ENCODE results near the gene ALPL. TPM values are rescaled to one million over a fixed set of nuclear protein-coding genes. Genes with fewer than 3 reads are reported as not detected.

Gene ALPL
- total and polyA plus RNA-seq, 2 donors (not counting 1 experiment from before 2014, with no cell fraction given): 1.3 to 3.6 TPM

GRCh38 chr1:21541329-21541728 is 32.1 kb downstream of the ALPL start:
- Histone ChIP-seq H3K4me2 (ENCODE audit: extremely low read depth, insufficient read depth, low read length) (no peak overlapping the region), H2AFZ (ENCODE audit: low read length) (no peak overlapping the region), H3K4me1 (ENCODE audit: control insufficient read depth, extremely low read depth, insufficient read depth, low read length) (peaks cover 7% of the 10 kb centered on the region), H3K27me3 (ENCODE audit: control insufficient read depth, insufficient read depth, low read length) (peaks cover 11% of the 10 kb centered on the region), H3K27ac (ENCODE audit: insufficient read depth, low read length) (no peak overlapping the region), H3K9ac (ENCODE audit: insufficient read depth, low read length) (no peak overlapping the region), H3K4me3 (replicated peaks in 1 of 4; ENCODE audit: control extremely low read depth in 1 of 4, insufficient read depth in 1 of 4, low read depth in 3 of 4, low read length in 4 of 4) (no peak overlapping the region), H3K36me3 (ENCODE audit: control insufficient read depth, insufficient read depth, low read length) (no peaks in the 10 kb centered on the region), H4K20me1 (ENCODE audit: control insufficient read depth, extremely low read depth, insufficient read depth, low read length) (no peaks in the 10 kb centered on the region), H3K9me3 (ENCODE audit: control insufficient read depth, insufficient read depth, low read depth, low read length) (no peaks in the 10 kb centered on the region), H3K79me2 (ENCODE audit: control insufficient read depth, insufficient read depth, low read length) (no peaks in the 10 kb centered on the region)
- TF ChIP-seq EZH2 (IDR thresholded peaks at IDR 0.05; ENCODE audit: low read length, missing control alignments): no peak
- DNase-seq (ENCODE audit: low read depth in 2 of 2): no peak

GRCh38 chr1:21541835-21542234 is 32.6 kb downstream of the ALPL start:
- no peak overlapping the region for H3K9ac ChIP-seq (ENCODE audit: insufficient read depth, low read length)
- no peaks in the 10 kb centered on the region for H4K20me1 ChIP-seq (ENCODE audit: control insufficient read depth, extremely low read depth, insufficient read depth, low read length)
- H3K27me3 ChIP-seq (ENCODE audit: control insufficient read depth, insufficient read depth, low read length): peaks cover 8% of the 10 kb centered on the region
- H3K36me3 ChIP-seq (ENCODE audit: control insufficient read depth, insufficient read depth, low read length): no peaks in the 10 kb centered on the region
- H3K4me1 ChIP-seq (ENCODE audit: control insufficient read depth, extremely low read depth, insufficient read depth, low read length): peaks cover 7% of the 10 kb centered on the region
- TF ChIP-seq, protein P1, sequence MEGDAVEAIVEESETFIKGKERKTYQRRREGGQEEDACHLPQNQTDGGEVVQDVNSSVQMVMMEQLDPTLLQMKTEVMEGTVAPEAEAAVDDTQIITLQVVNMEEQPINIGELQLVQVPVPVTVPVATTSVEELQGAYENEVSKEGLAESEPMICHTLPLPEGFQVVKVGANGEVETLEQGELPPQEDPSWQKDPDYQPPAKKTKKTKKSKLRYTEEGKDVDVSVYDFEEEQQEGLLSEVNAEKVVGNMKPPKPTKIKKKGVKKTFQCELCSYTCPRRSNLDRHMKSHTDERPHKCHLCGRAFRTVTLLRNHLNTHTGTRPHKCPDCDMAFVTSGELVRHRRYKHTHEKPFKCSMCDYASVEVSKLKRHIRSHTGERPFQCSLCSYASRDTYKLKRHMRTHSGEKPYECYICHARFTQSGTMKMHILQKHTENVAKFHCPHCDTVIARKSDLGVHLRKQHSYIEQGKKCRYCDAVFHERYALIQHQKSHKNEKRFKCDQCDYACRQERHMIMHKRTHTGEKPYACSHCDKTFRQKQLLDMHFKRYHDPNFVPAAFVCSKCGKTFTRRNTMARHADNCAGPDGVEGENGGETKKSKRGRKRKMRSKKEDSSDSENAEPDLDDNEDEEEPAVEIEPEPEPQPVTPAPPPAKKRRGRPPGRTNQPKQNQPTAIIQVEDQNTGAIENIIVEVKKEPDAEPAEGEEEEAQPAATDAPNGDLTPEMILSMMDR (conservative IDR thresholded peaks at IDR 0.05 in 1 of 2, IDR thresholded peaks at IDR 0.05 in 1 of 2; ENCODE audit: low read depth in 1 of 2, low read length in 2 of 2): no peak
- TF ChIP-seq EZH2 (IDR thresholded peaks at IDR 0.05; ENCODE audit: low read length, missing control alignments): no peak
- no peak overlapping the region for H3K4me3 ChIP-seq (replicated peaks in 1 of 4; ENCODE audit: control extremely low read depth in 1 of 4, insufficient read depth in 1 of 4, low read depth in 3 of 4, low read length in 4 of 4)
- no peak overlapping the region for H2AFZ ChIP-seq (ENCODE audit: low read length)
- no peak overlapping the region for H3K27ac ChIP-seq (ENCODE audit: insufficient read depth, low read length)
- no peaks in the 10 kb centered on the region for H3K79me2 ChIP-seq (ENCODE audit: control insufficient read depth, insufficient read depth, low read length)
- DNase-seq (ENCODE audit: low read depth in 2 of 2): peak; percentile 65 to 94
- H3K4me2 ChIP-seq (ENCODE audit: extremely low read depth, insufficient read depth, low read length): no peak overlapping the region
- H3K9me3 ChIP-seq (ENCODE audit: control insufficient read depth, insufficient read depth, low read depth, low read length): no peaks in the 10 kb centered on the region

GRCh38 chr1:21543598-21543997 is 34.4 kb downstream of the ALPL start:
- H3K36me3 ChIP-seq (ENCODE audit: control insufficient read depth, insufficient read depth, low read length): no peaks in the 10 kb centered on the region
- DNase-seq (ENCODE audit: low read depth in 2 of 2): no peak
- no peaks in the 10 kb centered on the region for H4K20me1 ChIP-seq (ENCODE audit: control insufficient read depth, extremely low read depth, insufficient read depth, low read length)
- no peaks in the 10 kb centered on the region for H3K4me1 ChIP-seq (ENCODE audit: control insufficient read depth, extremely low read depth, insufficient read depth, low read length)
- no peak overlapping the region for H3K4me2 ChIP-seq (ENCODE audit: extremely low read depth, insufficient read depth, low read length)
- no peak for TF ChIP-seq EZH2 (IDR thresholded peaks at IDR 0.05; ENCODE audit: low read length, missing control alignments)
- TF ChIP-seq, protein P1 (conservative IDR thresholded peaks at IDR 0.05 in 1 of 2, IDR thresholded peaks at IDR 0.05 in 1 of 2; ENCODE audit: low read depth in 1 of 2, low read length in 2 of 2): no peak
- no peak overlapping the region for H2AFZ ChIP-seq (ENCODE audit: low read length)
- peaks cover 7% of the 10 kb centered on the region for H3K27me3 ChIP-seq (ENCODE audit: control insufficient read depth, insufficient read depth, low read length)
- H3K27ac ChIP-seq (ENCODE audit: insufficient read depth, low read length): no peak overlapping the region
- H3K9me3 ChIP-seq (ENCODE audit: control insufficient read depth, insufficient read depth, low read depth, low read length): no peaks in the 10 kb centered on the region
- no peaks in the 10 kb centered on the region for H3K79me2 ChIP-seq (ENCODE audit: control insufficient read depth, insufficient read depth, low read length)
- no peak overlapping the region for H3K4me3 ChIP-seq (replicated peaks in 1 of 4; ENCODE audit: control extremely low read depth in 1 of 4, insufficient read depth in 1 of 4, low read depth in 3 of 4, low read length in 4 of 4)
- H3K9ac ChIP-seq (ENCODE audit: insufficient read depth, low read length): no peak overlapping the region

Measured in fibroblast of lung (primary cell).